Activated T-cell treated with anti-CD3 and anti-CD28 coated beads, Interleukin-2, amount 50 U/mL, for 4 hours (primary cell): Measurements from ENCODE around the gene APRT. TPM values are rescaled to one million over a fixed set of nuclear protein-coding genes. Genes with fewer than 3 reads are reported as not detected.
"Not testable (repeated sequence)": the region's sequence is repeated elsewhere in the genome, so short reads cannot be mapped to it uniquely, and the experiment has no call there.

ENCODE experiments used
- ATAC-seq, 2 donors: fragments of 200-7000 bp; cut with Tn5 transposase; one replicate each; pipeline ENCODE4 v1.10.0; 2021
- DNase-seq: peaks from one replicate; pipeline ENCODE4 v3.0.0-alpha.2; 2020
- H3K27me3 Mint-ChIP-seq: one replicate; pipeline ENCODE4 v1.8.0; 2021; ENCODE audit warnings: low read depth, mixed read lengths
- H3K36me3 Mint-ChIP-seq: one replicate; pipeline ENCODE4 v1.8.0; 2022; ENCODE audit warnings: mixed read lengths; ENCODE audit not compliant: insufficient read depth
- H3K4me1 Mint-ChIP-seq: one replicate; pipeline ENCODE4 v1.8.0; 2021; ENCODE audit warnings: low read depth, mixed read lengths
- H3K4me3 Mint-ChIP-seq: one replicate; pipeline ENCODE4 v1.8.0; 2021; ENCODE audit warnings: mild to moderate bottlenecking, moderate library complexity, mixed read lengths
- H3K9me3 Mint-ChIP-seq: one replicate; pipeline ENCODE4 v1.8.0; 2021; ENCODE audit warnings: mixed read lengths
- total RNA-seq, 3 donors: library from RNA; stranded (reverse); gene quantifications; one replicate each; pipeline ENCODE4 v1.2.1, GENCODE V29; 2021

APRT gene
- total RNA-seq, 3 donors from 2014 or later = 534 to 566 (median 566) TPM

- ATAC-seq (no peak), DNase-seq (no peak)
- H3K27me3 Mint-ChIP-seq = no peaks in the 10 kb centered on the region
- H3K4me3 Mint-ChIP-seq = no peak overlapping the region
- no peaks in the 10 kb centered on the region for H3K36me3 Mint-ChIP-seq
- no peaks in the 10 kb centered on the region for H3K9me3 Mint-ChIP-seq
- H3K4me1 Mint-ChIP-seq = peaks cover 18% of the 10 kb centered on the region
These were observed 12.0 kb downstream of the APRT start for GRCh38 chr16:88799569-88800276.

DNA sequence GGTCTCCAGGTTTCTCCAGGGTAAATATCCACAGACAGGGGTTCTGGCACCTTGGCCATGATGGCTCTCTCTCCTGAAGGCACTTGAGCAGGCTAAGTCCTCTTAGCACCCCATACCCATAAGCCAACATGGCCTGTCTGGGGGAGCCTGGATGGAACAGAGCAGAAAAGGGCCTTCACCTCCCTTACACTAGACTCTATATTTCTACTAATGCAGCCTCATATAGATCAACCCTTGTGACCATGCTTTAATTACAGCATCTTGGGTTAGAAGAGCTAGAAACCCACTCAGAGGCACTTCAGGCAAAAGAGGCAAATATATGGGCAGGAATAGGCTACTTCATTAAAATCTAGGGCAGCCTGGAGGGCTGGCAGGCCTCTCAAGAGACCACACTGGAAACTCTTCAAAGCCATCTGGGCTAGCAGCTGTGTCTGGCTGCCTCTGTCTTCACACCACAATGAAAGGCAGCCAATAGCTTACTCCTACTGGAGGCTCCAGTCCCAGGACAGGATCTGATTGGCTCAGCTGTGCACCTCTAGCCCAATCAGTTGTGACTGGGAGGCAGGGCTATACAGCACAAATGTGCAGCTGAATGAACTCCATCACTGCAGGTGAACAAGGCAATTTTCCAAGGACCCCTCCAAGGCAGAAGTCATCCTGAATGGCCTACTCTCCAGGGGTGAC lies 12.8 kb downstream of the APRT start:
- no peak overlapping the region for H3K4me3 Mint-ChIP-seq
- no peak for DNase-seq
- no peaks in the 10 kb centered on the region for H3K9me3 Mint-ChIP-seq
- no peaks in the 10 kb centered on the region for H3K36me3 Mint-ChIP-seq
- H3K4me1 Mint-ChIP-seq = peaks cover 21% of the 10 kb centered on the region
- no peak for ATAC-seq
- H3K27me3 Mint-ChIP-seq = no peaks in the 10 kb centered on the region

DNA sequence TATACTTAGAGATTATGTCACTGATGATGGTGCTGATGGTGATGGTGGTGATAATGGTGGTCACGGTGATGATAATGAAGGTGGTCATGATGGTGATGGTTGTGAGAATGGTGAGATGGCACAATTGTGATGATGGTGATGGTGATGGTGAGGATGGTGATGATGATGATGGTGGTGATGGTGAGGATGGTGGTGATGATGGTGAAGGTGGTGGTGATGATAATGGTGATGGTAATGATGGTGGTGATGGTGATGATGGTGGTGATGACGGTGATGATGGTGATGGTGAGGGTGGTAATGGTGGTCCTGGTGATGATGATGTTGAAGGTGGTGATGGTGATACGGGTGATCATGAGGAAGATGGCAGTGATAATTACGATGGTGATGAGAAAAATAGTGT lies 13.7 kb downstream of the APRT start:
- no peaks in the 10 kb centered on the region for H3K36me3 Mint-ChIP-seq
- ATAC-seq (no peak), DNase-seq (no peak)
- no peaks in the 10 kb centered on the region for H3K9me3 Mint-ChIP-seq
- H3K4me3 Mint-ChIP-seq = no peak overlapping the region
- peaks cover 25% of the 10 kb centered on the region for H3K4me1 Mint-ChIP-seq
- H3K27me3 Mint-ChIP-seq = no peaks in the 10 kb centered on the region

- Mint-ChIP-seq H3K4me3 (no peak overlapping the region), H3K4me1 (peaks cover 37% of the 10 kb centered on the region), H3K27me3 (no peaks in the 10 kb centered on the region), H3K36me3 (no peaks in the 10 kb centered on the region), H3K9me3 (no peaks in the 10 kb centered on the region)
- no peak for ATAC-seq
- DNase-seq = no peak
These were observed 15.4 kb downstream of the APRT start for GRCh38 chr16:88796278-88796677.

GRCh38 chr16:88793251-88793954 lies 18.3 kb downstream of the APRT start:
- DNase-seq (no peak), ATAC-seq (no peak)
- Mint-ChIP-seq H3K27me3 (no peaks in the 10 kb centered on the region), H3K4me3 (no peak overlapping the region), H3K36me3 (no peaks in the 10 kb centered on the region), H3K9me3 (no peaks in the 10 kb centered on the region), H3K4me1 (peaks cover 47% of the 10 kb centered on the region)

- DNase-seq = no peak
- no peak for ATAC-seq
- Mint-ChIP-seq H3K36me3 (no peaks in the 10 kb centered on the region), H3K27me3 (no peaks in the 10 kb centered on the region), H3K9me3 (no peaks in the 10 kb centered on the region), H3K4me3 (no peak overlapping the region), H3K4me1 (peaks cover 47% of the 10 kb centered on the region)
These were observed 19.0 kb downstream of the APRT start for GRCh38 chr16:88792668-88793250.

DNA sequence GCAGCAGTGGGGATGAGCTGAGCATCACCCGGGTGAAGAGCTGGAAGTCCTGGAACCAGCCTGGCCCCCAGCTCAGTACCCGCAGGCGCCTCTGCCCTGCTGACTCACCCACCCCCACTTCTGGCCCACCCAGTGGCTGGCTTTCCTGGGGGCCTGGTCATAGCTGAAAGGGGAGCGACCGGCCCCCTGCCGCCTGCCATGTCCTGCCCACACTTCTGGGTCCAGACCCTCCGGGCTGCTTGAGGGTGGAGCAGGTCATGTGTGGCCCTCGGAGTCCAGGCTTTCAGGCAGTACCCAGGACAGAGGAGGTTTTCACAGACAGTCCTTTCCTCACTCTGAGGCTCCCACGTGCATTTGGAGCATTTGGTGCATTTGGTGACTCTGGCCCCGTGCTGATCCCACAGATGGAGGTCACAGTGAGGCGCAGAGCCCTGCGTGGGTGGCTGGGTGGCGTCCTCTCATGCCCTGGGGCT lies 19.6 kb downstream of the APRT start:
- H3K4me3 Mint-ChIP-seq = no peak overlapping the region
- no peak for DNase-seq
- no peaks in the 10 kb centered on the region for H3K9me3 Mint-ChIP-seq
- ATAC-seq = peak; percentile 16 to 28
- no peaks in the 10 kb centered on the region for H3K36me3 Mint-ChIP-seq
- H3K4me1 Mint-ChIP-seq = peaks cover 47% of the 10 kb centered on the region
- H3K27me3 Mint-ChIP-seq = no peaks in the 10 kb centered on the region

DNA sequence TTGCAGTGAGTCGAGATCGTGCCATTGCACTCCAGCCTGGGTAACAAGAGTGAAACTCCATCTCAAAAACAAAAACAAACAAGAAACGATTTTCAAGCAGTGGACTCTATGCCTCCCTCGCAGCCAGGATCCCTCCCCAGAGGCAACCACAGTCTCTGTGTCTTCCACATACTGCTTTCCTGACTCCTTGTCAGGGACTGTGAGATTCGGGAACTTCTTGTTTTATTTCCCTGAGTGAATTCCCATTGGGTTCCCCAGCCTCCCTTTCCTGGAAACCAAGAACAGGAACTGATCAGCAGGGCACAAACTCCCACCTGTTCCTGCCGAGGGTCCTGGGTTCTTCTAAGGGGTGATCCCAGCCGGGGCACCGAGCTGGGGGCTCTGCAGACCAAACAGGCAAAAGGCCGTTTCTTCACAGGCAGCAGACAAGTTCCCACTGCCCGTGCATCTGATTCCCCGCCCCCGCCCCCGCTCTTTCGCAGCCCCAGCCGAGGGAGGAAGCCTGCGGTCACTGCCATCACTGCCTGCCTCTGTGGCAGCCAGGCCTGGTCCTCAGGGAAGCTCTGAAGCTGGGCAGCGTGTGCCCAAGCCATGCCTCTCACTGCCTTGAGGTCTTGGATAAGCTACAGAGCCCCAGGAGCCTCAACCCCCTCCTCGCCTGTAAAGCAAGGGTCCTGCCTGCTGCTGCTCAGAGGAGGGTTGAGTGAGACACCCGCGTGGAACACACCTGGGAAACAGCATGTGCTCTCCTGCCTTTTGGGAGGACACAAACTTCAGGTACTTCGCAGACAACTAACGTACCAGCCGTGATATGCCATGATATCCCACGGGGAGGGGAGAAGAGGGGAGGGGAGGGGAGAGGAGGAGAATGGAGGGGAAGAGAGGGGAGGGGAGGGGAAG lies 21.2 kb downstream of the APRT start:
- ATAC-seq = peak; percentile 75 to 76
- peak; percentile 55 for DNase-seq
- Mint-ChIP-seq H3K27me3 (no peaks in the 10 kb centered on the region), H3K9me3 (no peaks in the 10 kb centered on the region), H3K4me3 (peak overlapping the region; percentile 33), H3K36me3 (no peaks in the 10 kb centered on the region), H3K4me1 (peaks cover 47% of the 10 kb centered on the region)

DNA sequence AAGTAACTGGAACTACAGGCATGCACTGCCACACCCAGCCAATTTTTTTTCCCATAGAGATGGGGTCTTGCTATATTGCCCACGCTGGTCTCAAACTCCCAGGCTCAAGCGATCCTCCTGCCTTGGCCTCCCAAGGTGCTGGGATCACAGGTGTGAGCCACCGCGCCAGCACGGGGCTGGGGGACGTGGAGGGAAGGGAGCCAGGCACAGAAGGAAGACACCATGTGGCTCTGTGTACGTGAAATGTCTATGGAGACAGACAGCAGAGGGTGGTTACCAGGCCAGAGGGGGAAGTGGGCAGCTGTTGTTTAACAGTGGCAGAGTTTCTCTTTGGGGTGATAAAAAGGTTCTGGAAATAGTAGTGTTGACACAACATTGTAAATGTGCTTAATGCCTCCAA lies 22.1 kb downstream of the APRT start:
- no peaks in the 10 kb centered on the region for H3K27me3 Mint-ChIP-seq
- H3K36me3 Mint-ChIP-seq = no peaks in the 10 kb centered on the region
- no peaks in the 10 kb centered on the region for H3K9me3 Mint-ChIP-seq
- H3K4me1 Mint-ChIP-seq = peaks cover 39% of the 10 kb centered on the region
- DNase-seq = no peak
- ATAC-seq = no peak
- H3K4me3 Mint-ChIP-seq = no peak overlapping the region

DNA sequence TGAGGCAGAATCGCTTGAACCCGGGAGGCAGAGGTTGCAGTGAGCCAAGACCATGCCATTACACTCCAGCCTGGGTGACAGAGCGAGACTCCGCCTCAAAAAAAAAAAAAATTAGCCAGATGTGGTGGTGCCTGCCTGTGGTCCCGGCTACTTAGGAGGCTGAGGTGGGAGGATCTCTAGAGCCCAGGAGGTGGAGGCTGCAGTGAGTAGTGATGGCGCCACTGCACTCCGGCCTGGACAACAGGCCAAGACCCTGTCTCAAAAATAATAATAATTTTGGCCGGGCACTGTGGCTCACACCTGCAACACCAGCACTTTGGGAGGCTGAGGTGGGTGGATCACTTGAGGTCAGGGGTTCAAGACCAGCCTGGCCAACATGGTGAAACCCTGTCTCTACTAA lies 23.0 kb downstream of the APRT start:
- not testable (repeated sequence) for DNase-seq, H3K4me3 Mint-ChIP-seq, H3K9me3 Mint-ChIP-seq, H3K27me3 Mint-ChIP-seq, H3K36me3 Mint-ChIP-seq, ATAC-seq
- H3K4me1 Mint-ChIP-seq = peaks cover 37% of the 10 kb centered on the region

GRCh38 chr16:88787579-88788314 lies 24.0 kb downstream of the APRT start:
- H3K4me3 Mint-ChIP-seq = no peak overlapping the region

DNA sequence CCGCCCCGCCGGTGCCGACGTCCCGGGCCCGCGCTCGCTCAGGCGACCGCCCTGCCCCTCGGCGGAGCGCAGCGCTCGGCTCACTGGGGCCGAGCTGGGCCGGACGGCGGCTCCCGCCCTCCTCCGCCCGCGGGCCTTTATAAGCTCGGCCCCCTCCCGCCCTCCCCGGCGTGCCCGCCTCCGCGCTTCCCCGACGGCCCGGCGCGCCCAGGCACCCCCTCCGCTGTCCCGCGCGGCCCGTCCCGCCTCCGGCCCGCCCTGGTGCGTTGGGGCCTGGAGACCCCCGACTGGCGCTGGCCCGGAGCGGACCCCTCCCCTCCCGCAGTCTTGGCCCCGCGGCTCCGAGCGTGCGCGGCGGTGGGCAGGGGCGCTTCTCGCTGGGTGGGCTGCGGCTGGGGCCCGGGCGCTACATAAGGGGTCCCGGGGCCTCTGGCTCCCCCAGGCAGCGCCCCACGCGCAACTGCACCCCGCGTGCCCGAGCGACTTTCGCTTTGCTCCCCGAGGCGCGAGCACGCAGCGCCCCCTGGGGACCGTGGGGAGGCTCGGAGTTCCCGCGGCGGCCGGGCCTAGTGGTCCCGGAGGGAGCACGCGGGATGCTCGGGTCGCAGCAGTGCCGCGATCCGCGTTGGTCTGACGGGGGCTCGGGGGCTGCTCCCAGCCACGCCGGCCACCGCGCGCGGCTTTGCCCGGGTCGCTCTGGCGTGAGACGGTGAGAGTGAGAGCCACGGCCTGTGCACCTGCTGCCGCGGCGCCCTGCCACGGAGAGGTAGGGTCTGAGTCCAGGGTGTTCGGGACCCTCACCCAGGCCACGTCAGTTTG lies 26.4 kb downstream of the APRT start, which contains the start of gene PIEZO1:
Gene PIEZO1 (minus strand): TSS at position 115 of the 819 bp plus-strand sequence. CDS start 256 bp downstream, outside the sequence.
- Mint-ChIP-seq H3K27me3 (no peaks in the 10 kb centered on the region), H3K36me3 (no peaks in the 10 kb centered on the region), H3K9me3 (no peaks in the 10 kb centered on the region), H3K4me1 (peaks cover 45% of the 10 kb centered on the region), H3K4me3 (peak within 1 kb of the TSS; percentile 87)
- ATAC-seq = peak; percentile 15 to 19
- peak; percentile 89 for DNase-seq

More at GRCh38 chr16:88787579-88788314, 24.0 kb downstream of the APRT start:
- Mint-ChIP-seq H3K27me3 (no peaks in the 10 kb centered on the region), H3K9me3 (no peaks in the 10 kb centered on the region), H3K4me1 (peaks cover 41% of the 10 kb centered on the region), H3K36me3 (no peaks in the 10 kb centered on the region)
- DNase-seq (no peak), ATAC-seq (no peak)
